ENCODE measurements around the gene MBNL1.

The MBNL1 gene

DNA sequence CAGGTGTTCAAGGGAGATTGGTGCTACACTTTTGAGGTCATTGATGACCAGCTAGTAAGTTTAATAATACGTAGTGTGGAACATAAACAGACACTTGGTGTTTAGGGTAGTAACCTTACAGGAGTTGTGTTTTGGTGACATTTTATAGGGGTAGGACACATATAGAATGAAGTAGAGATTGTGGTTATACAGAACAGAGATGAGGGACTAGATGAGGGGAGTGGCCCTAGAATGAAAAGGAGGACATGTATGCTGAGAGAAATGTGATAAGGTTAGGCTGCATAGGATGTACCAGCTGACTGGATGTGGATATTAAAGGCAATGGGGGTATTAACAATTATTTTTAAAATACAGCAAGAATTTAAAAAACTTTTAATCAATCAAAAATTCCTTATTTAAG is 8.0 kb downstream of the MBNL1 start:
- no peak for DNase-seq (ENCODE audit: low read depth)

DNA sequence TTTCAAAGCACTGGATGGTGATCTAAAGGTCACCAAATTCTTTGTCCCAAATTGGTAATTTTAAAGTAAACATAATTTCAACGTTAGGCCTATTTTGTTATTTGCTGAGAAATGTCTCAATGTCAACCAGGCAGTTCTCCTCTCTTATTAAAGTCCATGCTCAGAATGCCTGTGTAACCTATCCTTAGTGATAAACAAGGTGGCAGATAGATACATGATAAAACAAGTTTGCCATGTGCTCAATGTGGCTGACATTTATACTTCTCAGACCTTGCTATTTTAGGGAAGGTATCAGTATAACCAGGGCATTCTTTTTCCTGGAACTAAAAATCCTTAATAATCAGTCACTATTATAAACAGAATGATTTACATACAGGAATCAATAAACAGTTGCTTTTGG is 8.5 kb downstream of the MBNL1 start:
- DNase-seq (ENCODE audit: low read depth): no peak

- DNase-seq (ENCODE audit: low read depth): no peak
Measured at GRCh38 chr3:152278756-152279427, 10.2 kb downstream of the MBNL1 start.

- DNase-seq (ENCODE audit: low read depth): no peak
Measured at GRCh38 chr3:152279479-152279878, 10.8 kb downstream of the MBNL1 start.

DNA sequence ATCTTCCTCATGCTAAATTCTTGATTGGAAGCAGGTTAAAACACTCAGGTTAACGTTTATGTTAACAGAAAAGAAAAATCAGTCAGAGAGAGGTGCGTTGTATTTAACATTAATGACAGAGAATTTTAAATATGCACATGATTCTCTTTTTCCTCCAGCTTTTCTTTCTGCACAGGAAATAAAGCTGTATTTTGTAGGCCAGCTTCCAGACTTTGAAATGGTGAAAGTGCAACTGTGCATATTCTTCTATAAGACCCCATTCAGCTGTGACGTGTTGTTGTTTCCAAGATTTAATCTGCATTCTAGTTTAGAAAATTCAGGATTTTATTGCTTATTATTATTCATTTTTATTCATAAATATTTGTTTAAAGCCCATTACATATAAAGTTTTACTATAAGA is 11.8 kb downstream of the MBNL1 start:
- no peak for DNase-seq (ENCODE audit: low read depth)

GRCh38 chr3:152281133-152281713 is 12.5 kb downstream of the MBNL1 start:
- no peak for DNase-seq (ENCODE audit: low read depth)

- DNase-seq (ENCODE audit: low read depth): no peak
Measured at GRCh38 chr3:152282813-152283212, 14.1 kb downstream of the MBNL1 start.

DNA sequence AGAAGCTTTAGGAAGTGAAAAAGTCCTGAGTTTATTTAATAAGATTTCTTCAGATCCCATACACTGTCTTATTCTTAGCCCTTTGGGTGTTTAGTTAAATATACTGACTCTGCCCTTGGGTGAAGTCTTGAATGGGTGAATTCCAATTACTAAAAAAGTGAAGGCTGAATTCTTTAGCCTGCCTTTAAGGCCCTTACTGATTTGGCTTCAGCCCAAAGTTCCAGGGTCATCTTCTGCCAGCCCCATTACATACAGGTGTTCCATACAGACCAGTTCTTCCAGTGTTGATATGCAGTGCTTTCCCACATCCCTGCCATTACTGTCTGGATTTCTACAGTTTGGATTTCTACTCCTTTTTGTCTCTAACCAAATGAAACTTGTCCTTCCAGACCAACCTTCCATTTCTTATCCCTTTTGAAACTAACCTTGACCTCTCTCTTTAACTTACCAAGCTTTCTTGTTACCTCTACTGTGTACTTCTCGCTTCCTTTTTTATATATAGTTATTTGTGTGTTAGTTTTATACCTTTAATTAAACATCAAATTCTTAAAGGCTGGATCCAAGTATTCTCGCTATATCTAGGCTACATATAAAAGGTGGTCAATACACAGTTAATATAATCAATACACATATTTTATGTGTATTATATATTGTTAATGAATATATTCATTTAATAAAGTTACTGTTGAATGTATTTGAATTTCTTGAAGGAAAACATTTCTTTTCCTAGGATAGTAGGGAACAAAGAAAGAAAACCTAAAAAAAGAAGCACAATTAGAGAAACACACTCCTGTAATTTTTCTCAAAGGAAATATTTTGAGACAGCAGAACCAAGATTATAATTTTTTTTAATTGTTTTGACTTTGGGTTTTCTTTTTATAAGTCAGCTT is 15.0 kb downstream of the MBNL1 start:
- DNase-seq (ENCODE audit: low read depth): no peak

DNA sequence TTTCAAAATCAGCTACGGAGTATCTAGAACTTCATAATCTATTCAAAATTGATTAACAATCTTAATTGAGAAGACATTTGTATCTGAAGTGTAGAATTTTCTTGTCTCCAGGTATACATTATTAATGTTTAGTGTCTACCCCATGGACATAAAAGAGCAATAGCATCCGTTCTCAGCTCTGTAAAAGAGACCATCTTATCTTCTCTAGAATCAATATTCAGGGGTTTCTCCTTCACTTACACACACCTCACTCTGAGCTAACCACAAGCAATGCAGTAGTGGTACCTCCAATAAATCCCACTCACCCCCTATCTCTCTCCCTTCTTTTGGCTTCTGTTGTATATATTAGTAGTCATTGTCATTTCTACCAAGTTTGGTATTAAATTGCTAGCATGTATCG is 16.2 kb downstream of the MBNL1 start:
- DNase-seq (ENCODE audit: low read depth): no peak

GRCh38 chr3:152285509-152285908 is 16.8 kb downstream of the MBNL1 start:
- no peak for DNase-seq (ENCODE audit: low read depth)

- no peak for DNase-seq (ENCODE audit: low read depth)
Measured at GRCh38 chr3:152287898-152288576, 19.3 kb downstream of the MBNL1 start.

DNA sequence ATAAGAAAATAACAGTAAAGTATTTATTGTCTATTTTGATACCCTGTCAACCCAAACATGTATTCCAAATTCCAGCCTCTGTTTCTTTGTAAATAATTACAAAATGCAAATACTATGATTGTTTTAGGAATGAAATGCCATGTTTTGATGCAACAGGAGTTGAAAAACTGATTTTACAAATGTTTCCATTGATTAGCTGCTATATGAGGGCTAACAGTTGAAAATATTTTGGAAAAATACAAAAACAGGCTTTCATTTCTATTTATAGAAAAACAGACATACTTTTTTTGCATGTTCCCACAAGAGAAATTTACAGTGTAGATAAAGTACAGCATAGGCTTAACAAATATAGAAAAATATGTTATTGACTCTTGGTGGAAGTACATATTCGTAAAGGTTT is 20.0 kb downstream of the MBNL1 start:
- DNase-seq (ENCODE audit: low read depth): no peak

DNA sequence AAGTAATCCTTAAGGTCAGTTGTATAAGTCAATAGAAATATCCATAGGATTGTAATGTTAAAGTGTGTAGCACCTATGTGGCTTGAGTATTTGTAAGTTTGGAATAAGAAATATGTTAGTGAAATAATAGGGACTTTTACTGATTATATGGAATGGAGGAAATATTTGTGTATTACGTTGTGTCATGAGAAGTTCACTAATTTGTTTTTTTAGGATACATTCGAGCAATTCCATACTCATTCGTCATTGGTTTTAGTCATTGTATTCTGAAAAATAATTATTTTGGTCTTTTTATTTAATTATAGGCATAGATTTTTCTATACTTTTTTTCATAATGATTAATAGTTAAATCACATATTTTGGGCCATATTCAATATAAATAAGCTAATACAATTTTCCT is 21.0 kb downstream of the MBNL1 start:
- DNase-seq (ENCODE audit: low read depth): no peak

DNA sequence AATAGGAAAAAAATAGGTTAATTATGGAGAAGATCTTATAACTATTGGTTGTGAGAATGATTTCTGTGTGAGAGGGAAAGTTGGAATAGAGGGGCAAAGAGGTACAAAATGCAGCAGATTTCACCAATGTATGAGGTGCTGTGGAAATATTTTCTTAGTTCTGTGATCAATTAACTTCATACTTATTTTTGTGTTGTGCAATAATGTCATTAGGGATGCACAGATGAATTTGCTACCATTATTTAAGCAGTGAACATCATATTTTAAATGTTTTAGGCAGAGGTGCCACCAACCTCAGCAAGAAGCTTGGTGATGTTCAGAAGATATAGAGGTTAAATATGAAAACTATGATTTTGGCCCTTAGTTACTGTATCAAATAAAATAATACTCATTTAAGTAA is 21.6 kb downstream of the MBNL1 start:
- no peak for DNase-seq (ENCODE audit: low read depth)

DNA sequence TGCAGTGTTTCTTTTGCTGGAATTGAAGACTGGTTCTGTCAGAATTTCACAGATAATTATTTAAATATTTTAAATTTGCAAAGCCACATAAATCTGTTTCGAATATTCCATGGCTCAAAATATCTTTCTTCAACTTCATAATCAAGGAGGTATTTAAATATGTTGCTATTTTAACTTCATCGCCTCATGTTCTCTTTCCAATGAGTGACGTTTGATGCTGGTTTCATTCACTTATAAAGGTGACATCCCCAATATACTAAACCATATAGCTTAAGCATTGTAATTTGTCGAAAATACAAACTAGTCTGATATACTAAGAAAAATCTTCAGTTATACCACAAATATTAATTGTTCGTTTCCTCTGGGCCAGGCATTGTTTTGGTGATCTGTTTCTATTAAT is 22.5 kb downstream of the MBNL1 start:
- no peak for DNase-seq (ENCODE audit: low read depth)

DNA sequence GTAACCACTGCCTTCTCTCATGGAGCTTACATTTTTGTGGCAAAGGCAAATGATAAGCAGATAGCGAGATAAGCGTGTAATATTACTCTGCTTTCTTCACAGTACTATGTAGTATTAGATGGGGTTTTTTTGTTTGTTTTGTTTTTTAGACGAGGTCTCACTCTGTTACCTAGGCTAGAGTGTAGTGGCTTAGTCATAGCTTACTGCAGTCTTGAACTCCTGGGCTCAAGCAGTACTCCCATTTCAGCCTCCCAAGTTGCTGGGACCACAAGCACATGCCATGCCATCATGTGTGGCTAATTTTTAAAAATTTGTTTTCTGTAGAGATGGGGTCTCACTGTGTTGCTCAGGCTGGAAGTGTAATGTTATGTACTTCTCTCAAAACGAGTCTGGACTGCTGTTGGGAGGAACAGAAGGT is 22.9 kb downstream of the MBNL1 start:
- peak; percentile 48 for DNase-seq (ENCODE audit: low read depth)

GRCh38 chr3:152292366-152292765 is 23.6 kb downstream of the MBNL1 start:
- no peak for DNase-seq (ENCODE audit: low read depth)

DNA sequence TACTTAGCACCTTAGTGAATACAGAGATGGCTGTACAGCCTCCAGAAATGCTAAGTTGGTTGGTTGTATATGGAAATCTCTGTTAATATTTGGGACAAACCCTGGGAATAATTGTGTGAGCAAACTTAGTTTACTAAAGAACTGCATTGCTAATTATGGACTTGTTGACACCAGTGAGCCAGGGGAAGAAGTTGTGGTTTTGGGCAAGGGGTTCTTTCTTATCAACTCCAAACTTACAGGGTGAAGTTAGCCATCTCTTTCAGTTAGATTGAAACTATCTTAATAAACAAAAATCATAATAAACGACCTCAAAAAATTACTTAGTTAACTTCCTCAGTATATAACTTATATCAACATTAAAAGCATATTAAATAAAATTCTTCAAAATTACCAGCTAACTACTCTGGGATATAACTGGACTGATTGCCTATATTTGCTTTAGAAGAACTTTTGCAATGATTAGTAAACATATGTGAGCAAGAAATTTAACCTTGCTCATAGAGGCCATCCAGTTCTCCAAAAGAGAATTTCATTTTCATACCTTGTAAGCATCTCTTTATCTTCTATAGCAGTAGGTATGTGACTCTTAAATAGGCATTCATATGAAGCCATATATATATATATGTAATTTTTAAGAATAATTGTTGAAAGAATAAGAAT is 24.7 kb downstream of the MBNL1 start:
- DNase-seq (ENCODE audit: low read depth): no peak

DNA sequence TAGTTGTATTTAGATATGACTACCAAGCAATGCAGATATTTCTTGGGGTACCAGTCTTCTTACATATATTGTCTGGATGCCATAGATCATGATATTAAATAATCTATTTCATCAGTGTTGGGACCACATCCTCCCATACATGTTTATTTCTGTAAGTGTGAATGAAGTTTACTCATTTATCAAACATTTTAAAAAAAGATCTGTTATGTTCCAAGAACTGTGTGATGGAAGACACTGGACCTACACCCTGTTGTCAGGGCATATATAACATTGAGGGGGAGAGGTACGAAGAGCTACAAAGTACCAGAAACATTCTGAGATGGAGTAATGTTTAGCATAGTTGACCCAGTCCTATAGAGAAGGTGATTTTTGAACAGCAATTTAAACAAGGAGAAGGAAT is 26.6 kb downstream of the MBNL1 start:
- no peak for DNase-seq (ENCODE audit: low read depth)

- DNase-seq (ENCODE audit: low read depth): no peak
Measured at GRCh38 chr3:152295806-152296205, 27.1 kb downstream of the MBNL1 start.

GRCh38 chr3:152296382-152296781 is 27.7 kb downstream of the MBNL1 start:
- DNase-seq (ENCODE audit: low read depth): no peak

DNA sequence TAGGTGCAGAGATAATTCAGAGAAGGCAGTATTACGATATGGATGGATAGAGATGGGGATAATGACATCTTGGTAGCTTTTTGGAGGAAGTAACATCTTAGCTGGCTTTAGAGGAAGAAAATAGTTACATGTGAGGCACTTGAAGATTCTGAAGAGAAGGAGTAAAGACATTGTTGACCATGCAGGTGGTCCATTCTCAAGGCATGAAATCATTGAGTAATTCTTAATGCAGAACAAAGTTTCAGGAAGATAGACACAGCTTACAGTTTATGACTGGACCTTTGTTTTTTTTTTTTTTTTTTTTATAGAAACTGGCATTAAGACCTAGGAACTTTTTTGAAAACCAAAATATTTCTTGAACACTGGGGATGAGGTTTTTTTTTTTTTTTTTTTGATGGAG is 28.2 kb downstream of the MBNL1 start:
- DNase-seq (ENCODE audit: low read depth): no peak

All from non-pigmented ciliary epithelial cell (primary cell).